Measurements from ENCODE around the gene GGCX. TPM values are rescaled to one million over a fixed set of nuclear protein-coding genes. Genes with fewer than 3 reads are reported as not detected.

The GGCX gene
- polyA plus RNA-seq, 3 donors, result 24.0 to 34.4 (median 32.0) TPM

DNA sequence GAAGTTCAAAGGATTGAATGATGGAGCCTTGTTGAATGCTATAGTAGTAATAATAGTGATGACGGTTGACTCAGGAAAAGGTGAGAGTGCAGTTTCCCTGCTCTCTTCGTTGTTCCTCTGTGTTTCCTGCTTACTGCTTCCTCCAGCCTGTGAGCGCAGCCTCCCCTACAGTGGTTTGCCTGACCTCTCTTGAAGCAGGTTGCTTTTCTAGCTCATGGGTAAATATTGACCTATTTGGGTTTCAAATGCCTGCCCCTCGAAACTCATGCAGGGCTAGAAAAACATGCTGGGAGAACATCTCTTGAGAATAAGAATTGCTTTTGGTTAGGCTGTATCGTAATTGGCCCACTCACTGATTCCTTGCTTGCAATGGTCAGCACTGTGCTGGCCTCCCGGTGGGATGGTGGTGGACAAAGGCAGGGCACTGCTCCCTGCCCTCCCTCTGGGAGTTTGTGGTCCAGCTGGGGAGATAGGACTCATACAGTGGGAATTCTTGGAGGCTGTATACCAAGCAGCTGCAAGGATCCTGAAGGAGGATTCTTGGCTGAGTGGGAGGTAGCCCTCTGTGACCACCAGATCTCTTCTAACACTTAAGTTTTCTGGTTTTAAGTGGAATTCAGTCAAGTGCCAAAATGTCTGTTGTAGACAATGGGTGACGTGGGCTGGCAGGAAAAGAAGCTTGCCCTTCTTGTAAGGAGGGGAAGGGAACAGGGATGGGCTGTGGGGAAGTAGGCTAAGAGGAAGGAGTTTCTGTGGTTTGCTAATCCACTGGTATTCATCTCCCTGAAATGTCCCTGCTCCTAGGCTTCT is 28.9 kb upstream of the GGCX start:
- H3K36me3 ChIP-seq (replicated peaks in 1 of 2; ENCODE audit: control insufficient read depth in 1 of 2, insufficient read depth in 2 of 2, low read length in 2 of 2), result peaks cover 0 to 6% of the 10 kb centered on the region in 2 donors
- H3K4me3 ChIP-seq (replicated peaks in 1 of 3; ENCODE audit: low read depth in 2 of 3, low read length in 3 of 3), result peak overlapping the region in 1 of 3 experiments; percentile 61
- peak overlapping the region; percentile 63 for H3K4me2 ChIP-seq (replicated peaks; ENCODE audit: extremely low read depth, low read length, poor library complexity, severe bottlenecking)
- peak in 2 of 3 donors; percentile 63 to 65 for DNase-seq
- Mint-ChIP-seq H3K4me3 (peak overlapping the region; percentile 52 to 88), H3K9me3 (no peaks in the 10 kb centered on the region), H3K27ac (peak overlapping the region; percentile 74 to 91 (median 86)), H3K4me1 (peaks cover 84% of the 10 kb centered on the region), H3K36me3 (peaks cover 13 to 17% of the 10 kb centered on the region in 2 donors), H3K27me3 (ENCODE audit: low read depth in 3 of 3) (peaks cover 0 to 2% (median 1%) of the 10 kb centered on the region in 3 donors)
- H3K4me1 ChIP-seq (ENCODE audit: control insufficient read depth in 1 of 2, insufficient read depth in 2 of 2, low read length in 2 of 2), result peaks cover 81 to 83% of the 10 kb centered on the region in 2 donors
- H3K9me3 ChIP-seq (replicated peaks in 1 of 2; ENCODE audit: control insufficient read depth in 1 of 2, insufficient read depth in 1 of 2, low read length in 2 of 2), result no peaks in the 10 kb centered on the region
- TF ChIP-seq, protein P1, sequence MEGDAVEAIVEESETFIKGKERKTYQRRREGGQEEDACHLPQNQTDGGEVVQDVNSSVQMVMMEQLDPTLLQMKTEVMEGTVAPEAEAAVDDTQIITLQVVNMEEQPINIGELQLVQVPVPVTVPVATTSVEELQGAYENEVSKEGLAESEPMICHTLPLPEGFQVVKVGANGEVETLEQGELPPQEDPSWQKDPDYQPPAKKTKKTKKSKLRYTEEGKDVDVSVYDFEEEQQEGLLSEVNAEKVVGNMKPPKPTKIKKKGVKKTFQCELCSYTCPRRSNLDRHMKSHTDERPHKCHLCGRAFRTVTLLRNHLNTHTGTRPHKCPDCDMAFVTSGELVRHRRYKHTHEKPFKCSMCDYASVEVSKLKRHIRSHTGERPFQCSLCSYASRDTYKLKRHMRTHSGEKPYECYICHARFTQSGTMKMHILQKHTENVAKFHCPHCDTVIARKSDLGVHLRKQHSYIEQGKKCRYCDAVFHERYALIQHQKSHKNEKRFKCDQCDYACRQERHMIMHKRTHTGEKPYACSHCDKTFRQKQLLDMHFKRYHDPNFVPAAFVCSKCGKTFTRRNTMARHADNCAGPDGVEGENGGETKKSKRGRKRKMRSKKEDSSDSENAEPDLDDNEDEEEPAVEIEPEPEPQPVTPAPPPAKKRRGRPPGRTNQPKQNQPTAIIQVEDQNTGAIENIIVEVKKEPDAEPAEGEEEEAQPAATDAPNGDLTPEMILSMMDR (IDR thresholded peaks at IDR 0.05), result no peak
- H3K79me2 ChIP-seq (ENCODE audit: insufficient read depth, low read length), result peaks cover 68% of the 10 kb centered on the region
- no peaks in the 10 kb centered on the region for H4K20me1 ChIP-seq (ENCODE audit: insufficient read depth, low read length)
- peak overlapping the region; percentile 11 for H3K9ac ChIP-seq (ENCODE audit: insufficient read depth, low read length, poor library complexity, severe bottlenecking)
- H2AFZ ChIP-seq (ENCODE audit: insufficient read depth, low read depth, low read length, poor library complexity, severe bottlenecking), result no peak overlapping the region
- H3K27me3 ChIP-seq (ENCODE audit: control insufficient read depth in 2 of 2, insufficient read depth in 2 of 2, low read length in 2 of 2), result no peaks in the 10 kb centered on the region
- intact Hi-C loops (cut with micrococcal nuclease), result loop anchor here in 1 of 2 donors (5.0 kb wide), 1 partner anchor 112 kb away; no protein-coding TSS in a partner anchor
- 22% methylated on average over 6 of the region's 7 CpGs for WGBS (ENCODE audit: insufficient coverage)
- peak overlapping the region; percentile 41 to 71 for H3K27ac ChIP-seq (ENCODE audit: low read depth in 1 of 2, low read length in 2 of 2)

DNA sequence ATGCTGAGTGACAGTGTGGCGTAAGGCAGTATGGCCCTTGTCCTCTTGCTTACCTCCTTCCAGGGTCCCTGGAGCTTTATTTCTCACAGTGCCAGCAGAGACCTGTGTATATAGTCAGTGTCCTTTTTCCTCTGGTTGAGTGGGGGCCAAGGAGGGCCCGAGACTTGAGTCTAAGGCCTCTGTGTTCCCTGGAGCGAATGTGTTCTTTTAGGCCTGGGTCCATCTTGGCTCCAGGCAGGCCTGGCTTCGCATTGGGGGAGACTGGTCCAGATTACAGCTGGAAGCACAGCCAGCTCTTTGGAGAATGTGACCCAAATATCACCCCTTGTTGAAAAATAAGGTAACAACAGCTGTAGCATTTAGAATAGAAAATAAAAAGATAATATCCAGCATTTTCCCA is 27.9 kb upstream of the GGCX start:
- Histone ChIP-seq H3K79me2 (ENCODE audit: insufficient read depth, low read length) (peaks cover 68% of the 10 kb centered on the region), H3K4me2 (replicated peaks; ENCODE audit: extremely low read depth, low read length, poor library complexity, severe bottlenecking) (no peak overlapping the region), H3K4me1 (ENCODE audit: control insufficient read depth in 1 of 2, insufficient read depth in 2 of 2, low read length in 2 of 2) (peaks cover 81 to 84% of the 10 kb centered on the region in 2 donors), H3K36me3 (replicated peaks in 1 of 2; ENCODE audit: control insufficient read depth in 1 of 2, insufficient read depth in 2 of 2, low read length in 2 of 2) (peaks cover 0 to 6% of the 10 kb centered on the region in 2 donors), H3K9ac (ENCODE audit: insufficient read depth, low read length, poor library complexity, severe bottlenecking) (no peak overlapping the region), H3K27me3 (ENCODE audit: control insufficient read depth in 2 of 2, insufficient read depth in 2 of 2, low read length in 2 of 2) (no peaks in the 10 kb centered on the region), H2AFZ (ENCODE audit: insufficient read depth, low read depth, low read length, poor library complexity, severe bottlenecking) (no peak overlapping the region), H3K4me3 (replicated peaks in 1 of 3; ENCODE audit: low read depth in 2 of 3, low read length in 3 of 3) (no peak overlapping the region), H3K9me3 (replicated peaks in 1 of 2; ENCODE audit: control insufficient read depth in 1 of 2, insufficient read depth in 1 of 2, low read length in 2 of 2) (no peaks in the 10 kb centered on the region), H4K20me1 (ENCODE audit: insufficient read depth, low read length) (no peaks in the 10 kb centered on the region), H3K27ac (ENCODE audit: low read depth in 1 of 2, low read length in 2 of 2) (peak overlapping the region; percentile 69 to 74)
- Mint-ChIP-seq H3K27me3 (ENCODE audit: low read depth in 3 of 3) (peaks cover 0 to 2% (median 0%) of the 10 kb centered on the region in 3 donors), H3K4me1 (peaks cover 82% of the 10 kb centered on the region), H3K4me3 (no peak overlapping the region), H3K27ac (peak overlapping the region in 3 of 7 donors; percentile 46 to 85 (median 68)), H3K36me3 (peaks cover 13 to 18% of the 10 kb centered on the region in 2 donors), H3K9me3 (no peaks in the 10 kb centered on the region)
- TF ChIP-seq, protein P1 (IDR thresholded peaks at IDR 0.05), result no peak
- no peak for DNase-seq
- intact Hi-C loops (cut with micrococcal nuclease), result loop anchor here in 1 of 2 donors (5.0 kb wide), 1 partner anchor 113 kb away; no protein-coding TSS in a partner anchor
- WGBS (ENCODE audit: insufficient coverage), result 100% methylated on average over 1 of the region's 4 CpGs

Data from CD14-positive monocyte (primary cell).